GM12891 (cell line): Measurements from ENCODE around the gene NFX1.

Experiments used
- PAX5 ChIP-seq: IDR thresholded peaks from 2 replicates; pipeline ENCODE4 v1.6.1; 2011; ENCODE audit warnings: low read length, moderate library complexity, mild to moderate bottlenecking; ENCODE audit not compliant: insufficient read depth, severe bottlenecking
- POLR2A ChIP-seq: IDR thresholded peaks from 2 replicates; pipeline ENCODE4 v1.6.1; 2011; ENCODE audit warnings: low read depth, low read length, control low read depth
- POLR2AphosphoS5 ChIP-seq: IDR thresholded peaks from 2 replicates; pipeline ENCODE4 v1.6.1; 2011; ENCODE audit warnings: low read depth, low read length, control low read depth
- SPI1 ChIP-seq: IDR thresholded peaks from 2 replicates; pipeline ENCODE4 v1.6.1; 2011; ENCODE audit warnings: low read depth, low read length, control low read depth
- TAF1 ChIP-seq: IDR thresholded peaks from 2 replicates; pipeline ENCODE4 v1.6.1; 2011; ENCODE audit warnings: low read depth, low read length, control low read depth

DNA sequence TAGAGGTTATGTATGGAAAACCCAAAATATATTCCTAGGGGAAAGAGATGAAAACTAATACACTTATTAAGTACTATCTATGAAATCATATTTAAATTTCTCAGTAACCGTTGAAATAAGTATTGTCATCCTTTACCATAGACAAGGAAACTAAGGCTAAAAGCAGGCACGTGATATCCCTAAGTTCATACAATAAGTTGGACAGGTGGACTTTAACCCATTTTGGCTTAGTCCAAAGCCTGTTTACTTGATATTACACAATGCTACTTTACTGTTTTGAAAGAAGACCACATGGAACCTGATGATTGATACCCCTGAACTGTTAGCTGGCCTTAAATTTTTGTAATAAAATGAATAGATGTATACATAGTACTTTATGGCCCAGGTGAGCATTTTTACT is 3.5 kb downstream of the NFX1 start:
- TF ChIP-seq POLR2A (no peak), PAX5 (no peak), SPI1 (no peak), TAF1 (no peak), POLR2AphosphoS5 (no peak)
